Stimulated activated CD8-positive, alpha-beta memory T cell treated with anti-CD3 and anti-CD28 coated beads, Interleukin-7, amount 100 ng/mL, for 24 hours (primary cell): ENCODE measurements around the gene STK17B.

Source experiments
- DNase-seq: peaks from one replicate; pipeline ENCODE4 v3.0.0-alpha.2; 2020; ENCODE audit warnings: low read depth

Gene STK17B

DNA sequence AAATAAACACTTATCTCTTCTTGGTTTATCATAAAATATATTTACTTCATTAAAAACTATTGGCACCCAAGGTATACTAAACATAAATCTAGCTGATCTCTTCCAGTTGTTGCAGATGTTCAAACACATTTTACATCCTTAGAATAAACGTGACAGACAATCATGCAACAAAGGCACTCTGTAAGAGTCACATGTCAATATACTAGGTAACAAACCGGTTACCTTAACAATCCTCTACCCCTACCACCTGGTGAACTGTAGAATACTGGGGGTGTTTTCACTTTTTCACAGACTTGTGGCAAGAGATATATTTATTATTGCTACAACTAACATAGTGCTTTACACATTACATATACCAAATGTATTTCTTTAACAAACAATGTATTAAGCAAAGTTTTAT is 15.8 kb downstream of the STK17B start:
- DNase-seq: no peak

DNA sequence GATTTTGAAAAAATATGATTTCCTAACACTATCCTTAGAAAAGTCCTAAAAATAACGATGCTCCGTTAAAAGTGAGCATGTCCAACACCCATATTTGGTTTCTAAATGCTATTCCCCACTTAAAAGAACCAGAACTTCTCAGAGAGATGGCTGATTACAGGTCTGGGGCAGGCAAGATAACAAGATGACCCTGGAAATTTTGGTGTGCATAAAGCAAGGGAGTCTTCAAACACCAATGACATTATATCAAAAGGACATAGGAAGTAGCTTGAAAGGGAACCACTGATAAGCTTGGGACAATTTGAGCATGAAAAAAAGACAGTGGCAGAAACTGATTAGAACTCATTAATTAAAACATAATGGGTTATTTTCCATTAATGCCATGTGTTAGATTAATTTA is 17.9 kb downstream of the STK17B start:
- DNase-seq: no peak

DNA sequence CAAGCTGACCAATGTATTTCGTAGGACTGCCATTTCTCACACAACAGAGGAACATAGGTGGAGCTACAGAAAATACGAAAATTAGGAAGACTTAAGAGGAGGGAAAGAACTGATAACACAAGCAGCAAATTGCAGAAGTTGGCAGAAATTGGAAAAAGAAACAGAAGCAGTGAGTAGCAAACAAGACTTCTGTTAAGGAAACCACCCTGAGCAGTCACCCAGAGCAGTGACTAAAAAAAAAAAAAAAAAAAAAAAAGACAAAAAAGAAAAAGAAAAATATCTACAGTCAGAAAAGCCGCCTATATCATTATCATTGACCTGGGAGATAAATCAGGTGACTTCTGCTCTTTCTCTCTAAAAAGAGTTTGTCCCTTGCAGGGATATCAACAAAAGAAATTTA is 21.4 kb downstream of the STK17B start:
- DNase-seq: no peak

DNA sequence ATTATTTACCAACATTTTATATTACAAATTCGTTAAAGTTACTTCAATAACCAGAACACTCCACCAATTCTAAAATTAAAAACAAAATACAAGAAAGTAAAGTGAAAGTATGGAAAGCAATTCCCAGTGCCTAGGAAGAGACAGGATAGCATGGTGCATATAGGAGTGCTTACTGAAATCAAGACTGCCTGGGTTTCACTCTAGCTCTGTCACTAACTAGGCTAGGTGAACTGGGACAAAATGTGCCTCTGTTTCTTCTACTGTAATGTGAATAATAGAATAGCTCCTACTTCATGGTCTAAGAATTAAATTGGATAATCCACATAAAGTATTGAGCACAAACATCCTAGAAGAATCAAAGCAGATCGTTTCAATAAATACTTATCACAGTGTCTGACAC is 22.6 kb downstream of the STK17B start:
- no peak for DNase-seq

DNA sequence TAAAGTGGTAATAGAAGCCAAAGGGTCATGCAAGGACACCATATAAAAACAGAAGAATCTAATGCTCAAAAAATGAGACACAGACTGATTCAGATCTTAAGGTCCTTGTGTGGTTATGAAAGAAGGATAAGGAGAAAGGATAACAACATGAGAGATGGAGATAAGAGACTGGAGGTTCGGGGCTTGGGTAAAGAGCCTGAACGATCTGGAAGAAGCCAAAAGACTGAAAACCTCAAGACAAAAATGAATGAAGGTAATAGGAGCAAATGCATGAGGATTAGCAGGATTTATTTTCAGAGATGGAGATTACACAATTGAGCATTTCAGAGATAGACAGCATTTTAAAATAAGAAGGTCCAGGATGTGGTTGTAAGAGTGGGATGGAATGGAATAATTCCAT is 26.1 kb downstream of the STK17B start:
- DNase-seq: no peak

DNA sequence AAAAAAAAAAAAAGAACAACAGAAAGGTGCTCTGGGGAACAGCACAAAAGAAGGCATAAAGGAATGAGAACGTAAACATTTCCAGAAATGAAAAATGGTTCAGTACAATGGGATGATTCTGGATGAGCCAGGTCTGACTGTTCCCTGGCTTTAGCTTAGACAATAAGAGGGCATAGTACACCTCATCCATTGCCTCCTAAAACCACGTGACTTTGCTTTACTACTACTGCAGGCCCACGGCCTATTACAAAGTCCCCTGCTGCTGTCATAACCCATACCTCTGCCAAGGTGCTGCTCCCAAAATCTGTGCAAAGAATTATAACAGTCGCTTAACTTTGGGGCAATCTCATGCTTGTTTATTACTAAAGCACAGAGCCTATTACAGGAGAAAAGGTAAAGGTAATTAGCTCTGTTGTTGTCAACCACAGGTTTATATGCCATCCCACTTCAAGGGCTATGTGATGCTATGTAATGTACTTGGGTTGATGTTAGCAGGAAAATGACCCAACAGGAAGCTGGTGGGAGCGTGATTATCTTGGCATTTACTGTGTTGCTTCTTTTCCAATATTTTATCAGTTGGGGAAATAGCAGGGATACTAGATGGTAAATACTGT is 26.8 kb downstream of the STK17B start:
- no peak for DNase-seq

DNA sequence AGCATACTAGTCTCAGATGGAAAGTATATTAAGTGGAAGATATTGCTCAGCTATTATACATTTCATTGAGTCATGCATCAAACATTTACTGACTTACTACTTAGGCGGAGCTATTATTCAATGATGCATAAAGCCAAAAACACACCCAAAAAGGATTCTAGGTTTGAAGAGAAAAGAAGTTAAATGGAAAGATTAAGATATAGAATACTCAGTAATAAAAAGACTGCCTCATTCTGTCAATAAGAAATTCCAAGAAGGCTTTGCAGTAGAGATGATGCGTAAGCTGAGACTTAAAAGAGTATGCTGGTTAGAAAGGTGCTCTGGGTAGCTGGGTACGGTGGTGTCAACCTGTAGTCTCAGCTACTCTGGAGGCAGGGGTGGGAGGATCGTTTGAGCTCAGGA is 27.6 kb downstream of the STK17B start:
- DNase-seq: no peak

DNA sequence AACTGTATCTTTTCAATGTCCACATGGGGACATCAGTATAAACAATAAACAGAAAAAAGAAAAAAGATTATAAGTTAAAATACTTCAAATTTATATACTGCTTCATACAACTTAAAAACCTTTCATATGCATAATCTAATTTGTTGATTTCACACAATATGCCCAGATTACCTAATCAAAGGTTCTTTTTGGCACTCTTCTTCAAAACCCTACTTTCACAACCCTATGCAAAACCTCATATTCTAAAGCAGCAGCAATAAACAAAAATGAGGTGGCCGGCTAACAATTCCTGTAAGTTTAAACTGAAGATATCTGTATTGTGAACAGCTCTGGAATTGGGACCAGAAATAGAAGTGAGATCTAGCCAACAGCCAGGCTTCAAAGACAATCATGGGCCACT is 28.6 kb downstream of the STK17B start:
- no peak for DNase-seq

DNA sequence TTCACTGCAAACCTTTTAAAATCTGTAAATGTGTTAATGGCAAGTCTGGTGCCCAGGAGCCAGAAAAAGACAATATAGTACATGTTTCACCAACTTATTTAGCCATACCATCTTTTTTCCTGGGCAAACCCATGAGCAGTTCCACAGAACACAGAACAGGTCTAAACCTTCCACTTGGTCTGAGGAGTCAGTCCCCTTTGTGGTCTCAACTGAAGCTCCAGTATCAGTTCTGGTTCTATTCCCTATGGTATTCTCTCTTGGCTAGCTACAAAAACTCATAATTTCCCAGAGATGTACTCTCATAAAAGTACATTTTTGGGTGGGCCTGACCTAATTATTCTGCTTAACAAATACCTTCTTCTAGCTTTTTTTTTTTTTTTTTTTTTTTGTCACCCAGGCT is 31.2 kb downstream of the STK17B start:
- DNase-seq: no peak

DNA sequence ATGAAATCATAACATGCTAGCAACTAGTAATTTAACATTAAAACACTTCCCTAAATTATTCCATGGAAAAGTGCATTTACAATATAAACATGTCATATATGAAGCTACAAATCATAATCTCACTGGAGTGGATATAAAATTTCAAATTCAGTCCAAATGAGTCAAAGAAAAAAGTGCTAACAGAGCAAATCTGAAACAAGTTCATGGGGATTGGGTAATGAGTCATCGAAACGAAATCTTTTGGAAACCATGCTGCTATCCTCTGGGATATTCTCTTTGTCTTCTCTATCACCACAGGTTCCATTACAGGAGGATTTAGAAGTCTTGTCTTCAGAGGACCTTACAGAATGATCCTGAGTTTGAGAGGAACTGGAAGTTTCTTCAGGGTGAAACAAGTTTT is 34.1 kb downstream of the STK17B start:
- no peak for DNase-seq

DNA sequence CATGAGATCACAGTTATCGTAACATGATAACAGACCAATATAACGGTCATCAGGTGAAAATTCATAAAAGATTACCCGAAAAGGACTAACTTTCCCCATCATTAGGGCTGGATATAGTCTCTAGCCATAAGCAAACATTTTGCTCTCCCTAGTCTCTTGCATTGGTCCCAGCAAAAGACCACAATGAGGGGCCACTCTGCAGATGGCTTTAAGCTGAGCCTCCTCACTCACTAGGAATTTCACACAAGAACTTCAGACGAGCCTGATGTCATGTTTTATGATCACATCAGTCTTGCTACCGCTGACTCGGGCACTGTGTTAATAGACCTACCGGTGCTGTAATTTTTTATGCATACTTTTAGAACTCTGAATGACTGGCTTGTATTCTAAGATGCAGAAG is 35.2 kb downstream of the STK17B start:
- DNase-seq: no peak

DNA sequence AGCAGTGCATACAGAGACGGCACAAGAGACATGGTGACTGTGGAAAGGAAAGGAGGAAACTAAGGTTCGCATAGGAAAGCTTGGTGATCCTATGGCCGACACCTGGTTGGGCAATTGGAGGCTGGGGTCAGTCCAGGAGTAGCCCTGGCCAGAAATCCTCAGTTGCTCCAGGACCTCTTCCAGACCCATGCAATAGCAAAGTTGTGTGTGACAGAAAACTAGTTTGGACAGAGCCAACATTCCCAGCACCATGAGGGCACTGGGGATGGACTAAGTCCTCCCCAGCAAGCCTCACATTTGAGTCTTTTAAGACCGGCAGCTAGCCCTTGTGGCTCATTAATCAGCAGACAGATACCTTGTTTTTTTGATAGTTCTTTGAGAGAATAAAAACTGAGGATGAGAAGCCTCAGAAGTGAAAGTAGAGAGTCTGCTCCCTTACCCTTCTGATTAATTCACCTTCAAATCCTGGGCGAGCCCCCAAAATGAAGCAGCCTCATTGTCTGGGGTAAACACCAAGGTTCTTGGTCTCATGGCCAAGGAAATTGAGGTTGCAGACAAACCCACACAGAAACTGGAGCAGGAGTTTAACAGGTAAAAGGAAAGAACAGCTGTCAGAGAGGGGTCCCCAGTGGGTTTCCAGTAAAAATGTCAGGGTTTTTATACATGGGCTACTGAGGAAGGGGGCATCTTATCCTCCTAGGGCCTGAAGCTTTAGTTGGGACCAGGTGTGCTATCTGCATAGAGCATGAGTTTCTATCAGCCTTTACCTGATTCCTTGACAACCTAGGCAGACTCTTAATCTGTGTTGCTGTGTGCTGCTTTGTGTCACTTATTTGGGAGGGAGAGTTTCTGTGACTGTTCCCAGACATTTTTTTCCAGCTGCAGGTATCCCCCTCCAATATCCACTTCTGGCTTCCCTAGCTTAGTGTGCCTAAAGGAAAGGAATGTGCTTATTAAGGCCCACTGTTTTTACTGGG is 39.1 kb downstream of the STK17B start:
- DNase-seq: peak; percentile 27

DNA sequence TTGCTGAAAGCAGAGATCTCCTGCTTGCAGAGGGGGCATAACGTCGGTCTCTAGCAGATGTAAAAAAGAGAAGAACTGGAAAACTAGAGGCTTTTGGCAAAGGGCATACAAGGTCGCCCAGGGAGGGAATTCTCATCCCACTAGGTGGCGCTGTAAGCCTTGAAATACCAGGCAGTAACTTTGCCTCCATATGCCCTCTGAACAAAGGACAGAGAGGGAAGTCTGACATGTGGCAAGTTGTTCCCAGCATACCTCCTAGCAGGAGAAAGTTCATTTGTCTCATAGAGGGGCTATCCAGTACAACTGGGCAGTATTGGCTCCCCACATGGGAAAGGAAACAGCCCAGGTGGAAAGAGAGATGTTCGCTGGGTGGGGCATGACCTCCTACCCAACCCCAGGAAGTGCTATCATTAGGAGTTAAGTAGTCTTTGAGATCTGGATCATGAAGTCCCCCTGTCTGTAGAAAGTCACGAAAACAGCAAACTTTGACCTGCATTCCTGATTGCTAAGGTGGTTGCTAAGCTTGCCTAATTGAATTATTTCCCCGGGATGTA is 39.9 kb downstream of the STK17B start:
- peak; percentile 30 for DNase-seq

DNA sequence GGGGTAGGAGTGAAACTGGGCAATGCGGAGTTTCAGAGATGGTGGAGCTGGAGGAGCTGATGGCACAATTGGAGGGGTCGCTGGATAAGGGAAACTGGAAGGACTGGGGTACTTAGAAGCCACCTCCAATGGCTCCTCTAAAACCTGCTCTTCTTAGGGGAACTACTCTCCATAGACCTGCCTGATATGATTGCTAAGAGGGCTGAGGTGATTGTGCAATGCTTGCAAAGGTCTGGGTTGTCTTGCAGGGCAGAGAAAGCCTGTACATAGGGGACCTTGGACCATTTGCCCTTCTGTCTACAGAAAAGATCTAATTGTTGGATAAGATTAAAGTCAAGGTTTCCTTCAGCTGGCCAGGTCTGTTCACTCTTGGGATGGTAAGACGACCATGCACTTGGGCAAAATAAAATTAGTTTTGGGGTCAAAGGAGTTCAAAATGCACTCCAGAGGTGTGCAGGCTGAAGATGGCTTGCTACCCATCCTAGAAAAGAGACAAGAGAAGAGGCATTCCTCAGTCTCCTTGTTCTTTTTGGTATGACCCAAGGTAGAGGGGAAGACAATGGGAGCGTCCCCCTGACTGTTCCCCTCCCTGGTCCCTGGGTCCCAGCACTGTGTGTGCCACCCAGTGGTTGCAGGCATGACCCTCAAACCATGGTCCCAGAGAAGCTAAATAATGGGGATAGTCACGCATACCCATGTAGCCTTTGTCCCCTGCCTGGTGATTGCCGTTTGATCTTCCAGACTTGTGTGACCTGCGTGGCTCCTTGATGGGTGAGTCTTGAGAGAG is 41.1 kb downstream of the STK17B start:
- DNase-seq: no peak

DNA sequence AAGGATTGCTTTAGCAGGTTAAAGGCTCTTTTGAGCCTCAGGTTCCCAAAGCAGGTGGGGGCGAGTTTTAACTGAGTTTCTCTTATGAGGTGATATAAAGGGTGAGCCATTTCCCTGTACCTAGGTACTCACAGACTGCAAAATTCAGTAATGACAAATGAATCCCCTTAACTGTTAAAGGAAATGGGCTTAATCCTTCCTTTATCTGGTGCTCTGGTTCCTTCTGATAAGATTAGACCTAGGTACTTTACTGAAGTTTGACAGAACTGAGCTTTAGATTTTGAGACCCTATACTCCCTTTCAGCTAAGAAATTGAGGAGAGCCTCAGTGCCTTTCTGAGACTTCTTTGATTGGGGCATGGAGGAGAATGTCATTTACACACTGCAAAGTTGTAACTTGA is 42.6 kb downstream of the STK17B start:
- DNase-seq: no peak

DNA sequence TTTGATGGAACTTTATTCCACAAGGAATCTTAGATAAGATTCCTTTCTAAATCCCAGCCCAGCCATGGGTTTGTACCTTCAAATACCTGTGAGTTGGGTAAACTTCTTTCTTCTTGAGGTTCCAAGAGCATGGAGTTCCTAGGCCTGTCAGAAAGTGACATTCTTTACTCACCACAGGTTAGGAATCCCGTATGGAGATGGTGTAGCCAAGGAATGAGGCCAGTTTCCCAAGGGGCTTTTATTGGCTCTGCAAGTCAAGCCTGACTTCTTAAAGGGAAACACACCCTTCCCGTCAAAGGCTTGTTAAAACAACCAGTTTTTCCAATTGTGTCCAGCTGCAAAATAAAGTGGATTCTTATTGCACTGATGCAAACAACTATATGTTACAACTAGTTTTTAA is 45.8 kb downstream of the STK17B start:
- no peak for DNase-seq

DNA sequence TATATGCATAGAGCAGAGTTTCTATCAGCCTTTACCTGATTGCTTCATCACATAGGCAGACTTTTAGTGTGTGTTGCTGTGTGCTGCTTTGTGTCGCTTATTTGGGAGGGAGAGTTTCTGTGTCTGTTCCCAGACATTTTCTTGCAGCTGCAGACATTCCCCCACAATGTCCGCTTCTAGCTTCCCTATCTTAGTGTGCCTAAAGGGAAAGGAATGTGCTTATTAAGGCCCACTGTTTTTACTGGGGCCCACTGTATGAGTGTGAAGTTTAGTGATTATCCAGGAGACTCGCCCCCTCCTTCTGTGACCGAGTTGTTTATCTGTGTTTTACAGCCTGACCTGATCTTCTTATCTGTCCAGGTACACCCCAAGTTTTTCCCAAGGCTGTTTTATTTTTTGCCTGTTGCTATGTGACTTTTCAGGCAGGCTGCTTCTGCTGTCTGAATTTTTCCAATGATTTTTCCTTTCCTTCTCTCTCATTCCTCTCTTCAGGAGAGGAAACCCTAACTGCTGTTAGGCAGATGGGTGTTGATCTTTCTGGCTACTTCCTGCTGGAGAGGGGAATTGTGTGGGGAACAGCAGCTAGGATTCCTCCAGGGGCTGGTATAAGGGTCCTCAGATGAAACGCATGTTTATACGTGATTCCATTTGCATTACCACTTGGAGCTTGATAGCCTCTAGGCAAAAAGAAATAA is 47.6 kb downstream of the STK17B start:
- DNase-seq: no peak

DNA sequence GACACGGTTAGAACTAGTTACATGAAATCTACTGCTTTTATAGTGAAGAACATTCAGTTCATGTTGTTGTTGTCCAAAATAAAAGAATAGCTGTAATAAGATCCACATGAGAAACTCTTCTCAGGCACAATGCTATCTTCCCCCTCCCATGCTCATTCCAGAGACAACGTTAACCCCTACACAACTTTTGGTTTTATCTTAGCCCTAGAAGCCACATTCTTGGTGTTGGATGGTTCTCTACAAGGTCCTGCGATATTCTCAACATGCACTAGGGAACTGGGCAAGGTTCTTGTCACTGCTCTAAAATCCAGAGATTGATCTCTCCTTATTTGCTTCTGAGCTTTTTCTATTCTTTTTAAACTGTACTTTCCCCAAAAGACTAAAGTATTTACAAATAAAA is 51.5 kb downstream of the STK17B start:
- DNase-seq: no peak

DNA sequence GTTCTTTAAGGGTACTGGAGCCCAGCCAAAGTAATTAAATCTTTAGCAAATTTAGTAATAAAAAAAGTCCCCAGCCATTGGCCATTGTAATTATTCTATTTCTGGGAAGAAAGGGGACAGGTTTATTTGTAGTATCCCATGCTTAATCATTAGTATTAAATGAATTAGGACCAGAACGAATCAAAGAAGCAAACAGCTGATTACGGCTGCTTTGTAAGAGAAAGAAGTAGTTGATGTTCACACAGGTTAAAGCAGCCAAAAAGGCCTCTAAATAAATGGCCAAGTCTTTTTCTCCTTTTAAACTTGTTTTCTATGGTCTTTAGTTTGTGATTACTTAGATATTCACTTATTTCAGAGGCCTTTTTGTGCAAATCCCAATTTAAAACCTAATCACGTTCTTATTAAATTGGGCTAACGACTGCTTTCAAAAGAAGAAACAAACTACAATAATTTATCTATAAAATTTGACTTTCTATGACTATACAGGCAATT is 54.1 kb downstream of the STK17B start:
- no peak for DNase-seq

DNA sequence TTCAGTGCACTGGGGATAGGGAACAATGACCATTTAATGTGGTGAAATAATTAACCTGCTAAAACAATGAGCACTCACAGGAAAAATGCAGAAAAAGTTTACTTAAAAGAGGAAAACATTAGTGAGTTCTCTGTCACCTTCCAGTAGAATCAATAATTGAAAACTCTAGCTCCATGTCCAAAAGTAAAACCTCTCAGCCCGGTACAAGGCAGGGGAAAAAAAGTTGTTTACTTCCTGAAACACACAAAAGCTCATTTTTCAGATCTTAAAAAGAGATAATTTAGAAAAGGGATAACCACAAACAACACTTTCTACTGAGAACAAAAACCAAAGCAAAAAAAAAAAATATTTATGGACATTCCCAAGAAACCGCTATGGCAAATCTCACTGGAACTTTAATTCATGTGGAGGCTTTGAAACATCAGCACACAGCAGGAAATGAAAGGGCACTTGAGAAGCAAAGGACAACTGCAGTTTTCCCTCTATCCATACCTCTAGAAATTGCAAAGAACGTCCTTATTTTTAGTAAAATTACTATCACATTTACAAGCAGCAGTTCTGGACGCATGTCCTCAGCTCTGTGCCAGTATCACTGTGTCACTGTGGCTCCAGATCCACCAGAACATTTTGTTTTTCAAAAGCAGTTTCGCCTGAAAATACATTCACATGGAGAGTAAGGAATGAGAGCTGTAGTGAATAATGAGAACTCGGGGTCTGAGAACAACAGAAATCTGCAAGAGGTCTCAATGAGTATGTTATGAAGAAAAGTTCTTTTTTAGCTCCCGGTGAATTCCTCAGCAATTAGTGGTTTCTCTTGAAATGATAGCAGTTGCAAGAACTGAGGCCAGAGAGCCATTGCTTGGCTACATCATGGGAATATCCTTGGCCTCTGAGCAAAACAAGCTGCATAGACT is 58.1 kb downstream of the STK17B start:
- DNase-seq: no peak
